NCI-H146 treated with DMSO at 0.1 percent for 48 hours (cell line): ENCODE data around the gene EYA2.

Experiments used
- DNase-seq: peaks from one replicate; lab custom pipeline; 2025; ENCODE audit not compliant: unreplicated experiment; lab: John Stamatoyannopoulos, UW

EYA2 gene

GRCh38 chr20:47031821-47032220 lies 137.2 kb downstream of the EYA2 start:
- peak; percentile 13 for DNase-seq

GRCh38 chr20:47032933-47033578 lies 138.4 kb downstream of the EYA2 start:
- DNase-seq, result no peak

DNA sequence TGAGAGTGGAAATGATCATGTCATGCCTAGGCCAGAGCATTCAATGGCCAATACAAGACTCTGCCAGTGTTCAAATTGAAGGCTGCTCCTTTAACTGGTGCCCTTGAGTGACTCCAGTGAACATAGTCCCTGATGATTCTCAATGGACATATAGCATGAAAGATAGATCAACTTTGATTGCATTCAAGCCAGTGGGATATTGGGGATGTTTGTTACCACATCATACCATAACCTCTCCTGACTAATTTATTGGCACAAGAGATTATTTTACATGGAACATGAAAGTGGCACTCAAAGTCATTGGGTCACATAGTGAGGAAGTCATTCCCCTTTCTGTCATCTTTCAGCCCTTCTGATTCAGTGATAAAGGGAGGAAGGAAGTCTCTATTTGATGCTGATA lies 139.0 kb downstream of the EYA2 start:
- DNase-seq, result no peak

- no peak for DNase-seq
These were observed 140.5 kb downstream of the EYA2 start for GRCh38 chr20:47035026-47035590.

GRCh38 chr20:47036091-47036870 lies 141.6 kb downstream of the EYA2 start:
- no peak for DNase-seq

GRCh38 chr20:47038566-47039560 lies 144.2 kb downstream of the EYA2 start:
- no peak for DNase-seq

GRCh38 chr20:47040506-47041125 lies 146.0 kb downstream of the EYA2 start:
- DNase-seq, result peak; percentile 29

- no peak for DNase-seq
These were observed 146.8 kb downstream of the EYA2 start for GRCh38 chr20:47041396-47041899.

- DNase-seq, result no peak
These were observed 147.8 kb downstream of the EYA2 start for GRCh38 chr20:47042464-47042863.

DNA sequence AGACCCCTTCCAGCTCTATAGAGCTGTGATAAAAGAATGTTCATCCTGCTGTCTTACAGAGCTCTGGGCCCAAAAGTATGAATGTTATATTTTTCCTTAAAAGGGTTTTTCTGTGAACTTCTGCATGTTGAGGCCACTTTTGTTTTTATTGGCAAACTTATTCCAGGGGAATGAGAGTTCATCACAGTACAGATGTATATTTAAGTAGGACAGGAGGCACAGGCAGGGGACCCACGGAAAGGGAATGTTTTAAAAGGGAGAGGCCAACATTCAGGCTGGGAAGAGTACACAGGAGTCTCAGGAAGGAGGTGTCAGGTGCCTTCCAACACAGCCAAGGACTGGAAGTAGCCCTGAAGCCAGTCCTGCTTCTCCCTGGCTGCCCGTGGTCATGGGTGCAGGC lies 148.4 kb downstream of the EYA2 start:
- DNase-seq, result no peak

GRCh38 chr20:47044938-47045337 lies 150.3 kb downstream of the EYA2 start:
- DNase-seq, result no peak

GRCh38 chr20:47048054-47048453 lies 153.4 kb downstream of the EYA2 start:
- no peak for DNase-seq

DNA sequence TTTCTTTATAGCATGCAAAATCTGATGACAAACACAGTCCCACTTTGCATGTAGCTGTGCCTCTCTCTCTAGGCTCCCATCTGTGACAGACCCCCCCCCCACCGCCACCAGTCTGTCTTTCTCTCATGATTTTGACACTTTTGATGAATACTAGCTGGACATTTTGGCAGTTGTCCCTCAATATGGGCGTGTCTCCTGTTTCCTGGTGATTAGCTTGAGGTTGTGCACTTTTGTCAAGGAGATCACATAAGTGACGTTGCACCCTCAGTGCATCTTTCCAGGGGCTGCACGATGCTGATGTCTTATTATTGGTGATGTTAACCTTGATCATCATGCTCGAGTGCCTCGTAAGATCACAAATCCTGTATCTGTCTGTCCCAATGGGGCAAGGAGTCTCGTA lies 155.1 kb downstream of the EYA2 start:
- DNase-seq, result no peak

DNA sequence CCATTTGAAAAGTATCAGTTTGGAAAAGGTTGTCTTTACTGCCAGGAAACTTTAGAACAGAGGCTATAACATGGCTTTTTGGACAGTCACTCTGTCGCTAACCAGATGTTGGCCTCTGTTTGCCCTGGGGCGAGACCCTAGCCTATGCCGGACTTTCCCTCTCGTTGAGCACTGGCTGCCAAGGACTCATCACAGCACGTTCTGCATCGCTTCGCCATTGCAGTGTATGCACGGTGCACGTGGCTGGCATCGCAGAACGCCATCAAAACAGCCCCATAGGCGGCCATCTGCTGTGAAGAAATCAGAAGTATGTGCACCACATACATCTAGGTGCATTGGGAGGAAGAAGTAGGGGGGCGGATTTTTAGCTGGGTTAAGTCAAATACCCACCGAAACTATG lies 156.4 kb downstream of the EYA2 start:
- no peak for DNase-seq

DNA sequence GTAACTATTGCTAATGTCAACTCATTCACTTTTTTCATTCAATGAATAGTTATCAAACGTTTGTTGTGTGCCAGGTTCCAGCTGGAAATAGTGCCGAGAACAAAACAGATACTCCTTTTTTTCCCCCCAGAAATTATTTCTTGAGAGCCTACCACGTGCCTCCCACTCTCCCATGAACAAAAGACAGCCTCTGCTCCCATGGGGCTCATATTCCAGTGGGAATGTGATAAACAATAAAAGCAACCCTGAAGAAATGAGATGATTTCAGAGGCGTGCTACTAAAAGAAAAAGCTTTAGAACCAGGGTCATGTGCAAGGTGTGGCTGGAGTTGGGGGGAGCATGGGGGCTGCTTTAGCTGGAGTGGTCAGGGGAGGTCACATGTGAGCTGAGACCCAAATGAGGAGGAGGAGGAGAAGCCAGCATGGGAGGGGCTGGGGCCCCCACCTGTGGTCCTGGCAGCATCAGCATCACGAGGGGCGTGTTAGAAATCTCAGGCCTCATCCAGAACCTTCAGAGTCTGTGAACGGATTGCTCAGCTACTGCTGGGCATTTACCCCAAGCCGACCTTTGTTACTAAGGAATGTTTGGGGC lies 157.4 kb downstream of the EYA2 start:
- DNase-seq, result no peak

DNA sequence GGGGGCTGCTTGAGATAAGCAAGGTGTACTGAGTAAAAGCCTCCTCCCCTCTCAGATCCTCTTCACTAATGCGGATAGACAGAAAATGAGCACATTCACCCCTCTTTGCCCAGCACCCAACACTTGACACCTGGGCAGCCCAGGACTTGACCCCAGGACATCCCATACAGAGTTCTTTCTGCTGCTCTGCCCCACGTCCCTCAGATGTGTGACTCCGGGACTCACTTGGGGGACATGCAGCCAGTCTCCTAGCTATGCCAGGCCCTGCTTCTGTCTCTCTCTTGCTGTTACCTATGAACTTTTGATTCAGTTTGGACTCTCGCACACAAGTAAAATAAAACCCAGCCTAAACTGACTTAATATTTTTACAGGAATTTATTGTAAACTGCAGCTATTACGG lies 159.9 kb downstream of the EYA2 start:
- no peak for DNase-seq

DNA sequence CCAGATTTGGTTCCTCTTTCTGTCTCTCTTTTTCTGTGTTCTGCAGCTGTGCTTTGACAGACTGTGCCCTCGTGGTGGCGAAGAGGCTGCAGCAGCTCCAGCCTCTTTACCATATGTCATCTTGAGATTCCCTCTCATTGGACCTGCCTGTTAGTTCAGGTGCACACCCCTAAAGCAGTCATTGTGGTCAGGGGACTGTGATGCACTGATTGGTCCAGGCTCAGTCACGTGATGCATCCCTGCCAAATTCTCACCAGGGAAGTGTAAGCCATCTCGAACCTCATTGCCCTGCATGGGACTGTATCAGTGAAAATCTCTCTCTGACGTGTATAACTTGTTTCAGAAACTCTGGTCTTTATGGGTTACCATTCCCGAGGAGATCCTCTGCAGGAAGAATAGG lies 160.3 kb downstream of the EYA2 start:
- no peak for DNase-seq

DNA sequence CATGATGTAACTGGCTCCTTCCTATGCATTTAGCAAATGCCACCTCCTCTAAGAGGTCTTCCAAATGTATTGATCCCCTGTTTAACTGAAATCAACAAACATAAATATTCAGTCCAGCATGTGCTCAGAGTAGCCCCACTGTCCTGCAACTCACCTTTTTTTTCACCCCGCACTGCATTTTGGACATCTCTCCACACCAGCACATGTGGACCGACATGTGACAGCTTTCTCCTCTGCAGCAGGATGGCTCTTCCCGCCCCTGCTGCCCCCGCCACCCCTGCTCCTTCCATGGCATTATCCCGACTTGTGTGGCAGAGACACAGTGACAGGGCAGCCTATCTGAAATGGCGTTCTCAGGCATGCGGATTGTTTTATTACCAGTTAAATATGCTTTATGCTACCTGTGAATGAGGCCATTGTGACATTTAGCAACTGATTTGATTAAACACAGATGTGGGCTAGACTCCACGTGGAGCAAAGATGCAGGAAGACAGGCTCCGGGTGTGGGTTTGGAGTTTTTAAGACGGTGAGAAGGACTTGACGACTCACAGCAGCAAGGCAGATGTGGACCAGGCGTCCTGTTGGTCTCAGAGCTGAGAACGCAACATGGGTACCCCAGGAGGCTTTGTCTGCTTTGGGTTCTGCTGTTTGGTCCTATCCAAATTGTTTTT lies 161.2 kb downstream of the EYA2 start:
- no peak for DNase-seq

DNA sequence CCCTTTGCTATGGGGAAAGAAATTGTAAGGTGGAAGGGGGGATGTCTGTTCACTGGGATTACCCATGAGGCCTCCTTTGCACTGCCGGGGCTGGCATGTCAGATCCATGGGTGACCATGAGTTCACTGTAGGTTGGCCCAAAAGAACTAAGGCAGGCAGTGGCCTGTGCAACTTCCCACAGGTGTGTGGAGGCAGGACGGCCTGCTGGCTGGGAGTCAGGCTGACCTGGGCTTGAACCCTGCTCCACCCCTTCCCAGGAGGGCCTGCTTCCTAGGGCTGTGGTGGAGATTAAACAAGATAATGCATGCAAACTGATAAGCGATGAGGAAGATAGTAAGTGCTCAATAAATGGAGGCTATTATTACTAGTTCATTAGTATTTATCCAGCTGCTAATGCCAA lies 163.0 kb downstream of the EYA2 start:
- no peak for DNase-seq

GRCh38 chr20:47058236-47058635 lies 163.6 kb downstream of the EYA2 start:
- no peak for DNase-seq
